Heart right ventricle (tissue), 16 donors: ENCODE results near the gene CRABP1. TPM values are rescaled to one million over a fixed set of nuclear protein-coding genes. Genes with fewer than 3 reads are reported as not detected.

Experiments
- ATAC-seq, 8 donors: fragments of 200-7000 bp; cut with Tn5 transposase; one replicate each; pipeline ENCODE4 v1.9.1; 2020; ENCODE audit warnings: mild to moderate bottlenecking in 8 of 8, moderate library complexity in 8 of 8, moderate number of reproducible peaks in 1 of 8
- DNase-seq, 2 donors: peaks; one replicate each; pipeline ENCODE4 v3.0.0-alpha.2; 2020
- H3K27ac ChIP-seq, 10 donors: fragments of 200-600 bp; sonication (generic) in 2 of 10; one replicate each; pipeline versions ENCODE4 v1.5.0 to v1.8.0; 2020 to 2022; ENCODE audit warnings: mild to moderate bottlenecking in 3 of 10
- H3K27me3 ChIP-seq, 7 donors: fragments of 200-600 bp; one replicate each; pipeline ENCODE4 v1.8.0; 2021 to 2022; ENCODE audit warnings: mild to moderate bottlenecking in 2 of 7
- H3K36me3 ChIP-seq, 9 donors: fragments of 200-600 bp; sonication (generic) in 1 of 9; one replicate each; pipeline versions ENCODE4 v1.5.0 to v1.8.0; 2020 to 2022; ENCODE audit warnings: mild to moderate bottlenecking in 2 of 9
- H3K4me1 ChIP-seq, 9 donors: fragments of 200-600 bp; sonication (generic) in 1 of 9; one replicate each; pipeline versions ENCODE4 v1.5.0 to v1.8.0; 2020 to 2022; ENCODE audit warnings: mild to moderate bottlenecking in 4 of 9
- H3K4me3 ChIP-seq, 10 donors: fragments of 200-600 bp; sonication (generic) in 2 of 10; one replicate each; pipeline versions ENCODE4 v1.5.0 to v1.8.0; 2020 to 2022; ENCODE audit warnings: mild to moderate bottlenecking in 7 of 10, moderate library complexity in 2 of 10
- H3K9me3 ChIP-seq, 11 donors: fragments of 200-600 bp in 10 of 11; sonication (generic) in 2 of 11; one replicate each; pipeline versions ENCODE4 v1.5.0 to v1.8.0; 2013 to 2022; ENCODE audit warnings: mild to moderate bottlenecking in 2 of 11, control low read depth in 1 of 11, moderate library complexity in 1 of 11
- CTCF ChIP-seq, 9 donors: fragments of 200-600 bp; sonication (generic) in 2 of 9; IDR thresholded peaks; one replicate each; pipeline versions ENCODE4 v1.5.0 to v1.8.0; 2021 to 2022; ENCODE audit warnings: antibody characterized with exemption in 9 of 9, mild to moderate bottlenecking in 5 of 9, moderate library complexity in 1 of 9
- WGBS, 2 donors: extraction: QIAGEN DNeasy Blood & Tissue Kit; methylation state at CpG; one replicate each; pipeline ENCODE4 v1.1.7; 2013; ENCODE audit warnings: inconsistent platforms in 1 of 2; 5-methylcytosine and 5-hydroxymethylcytosine counted together
- intact Hi-C, 10 donors: fragments of 100-400 bp; cut with DNase I; formaldehyde crosslinking; loops; one replicate each; pipeline versions ENCODE4 v1.11.1 to v1.14.2; 2022
- polyA plus RNA-seq, 2 donors: library from polyadenylated mRNA; stranded (reverse); fragments of 200-250 nt; gene quantifications; one replicate each; pipeline ENCODE4 v1.2.3, GENCODE V29; 2013
- total RNA-seq, 10 donors: library from RNA; stranded (reverse); fragmentation: NEBNext Ultra II Directional in 3 of 10; extraction: Animal tissue kit (Norgen Biotek cat#: 25700) in 3 of 10; gene quantifications; one replicate each; pipeline versions ENCODE4 v1.2.1 to v1.2.4, GENCODE V29; 2021 to 2023
- donor health status: Arrhythmogenic right ventricular cardiomyopathy.
- donor health status: ischemic (EF 13 %, LVEDD 7.1; RV severe dilation, severe dysfunction).
- donor health status: healthy with polysubstance abuse.
- donor health status: DM: no; HTN: yes; CAD: no.
- donor health status: DM: no; HTN: no; CAD: no.
- donor health status: ischemic (EF 25% LVEDD 6.9; RV normal size, moderate dysfunction).
- donor health status: ischemic (EF 25% LVEDD 5.7; RV mildly dilated, moderate dysfunction).
- donor health status: healthy.
- donor health status: DM: yes; HTN: yes; CAD: no.
- donor health status: Ischemic cardiomyopathy.
- donor health status: ischemic (EF 35%, LVEDD 5.7; RV mildly dilated, moderate dysfunction).
- donor health status: nonischemic (EF 11% LVEDD 7.7; RV severe dilation, severe dysfunction).
- donor health status: DM: yes; HTN: yes; CAD: no.
- donor health status: PGD.
- donor health status: ischemic (EF 29% LVEDD 5.4; RV normal size, mild dysfunction).
- donor health status: nonischemic (EF 23%, LVEDD 6.1; RV moderate dilation, normal function).

Gene CRABP1
- total and polyA plus RNA-seq, 12 donors: not detected

DNA sequence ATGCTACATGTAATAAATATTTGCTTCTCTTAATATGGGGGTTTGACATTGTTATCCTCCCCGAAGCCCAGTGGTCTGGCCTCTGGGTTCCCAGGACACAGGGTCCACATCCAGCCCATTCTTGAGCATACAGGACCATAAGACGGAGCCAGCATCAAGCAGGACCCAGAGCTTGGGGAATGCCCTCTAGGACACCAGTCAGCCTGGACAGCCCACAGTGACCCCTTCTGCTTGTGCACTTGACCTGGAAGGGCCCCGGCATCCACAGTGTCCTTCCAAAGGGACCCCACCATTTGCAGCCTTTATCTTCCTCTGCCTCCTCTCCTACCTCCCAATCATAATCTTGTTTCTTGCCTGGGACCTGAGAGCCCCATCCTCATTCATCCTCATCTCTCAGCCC lies 51.6 kb downstream of the CRABP1 start:
- intact Hi-C loops: loop anchor here in 1 of 10 donors (10.0 kb wide), 1 partner anchor 47 kb away; the partner anchor contains the start of gene CRABP1
- Histone ChIP-seq H3K27me3 (peaks cover 0 to 49% (median 15%) of the 10 kb centered on the region in 7 donors), H3K4me1 (no peaks in the 10 kb centered on the region), H3K27ac (no peak overlapping the region), H3K9me3 (no peaks in the 10 kb centered on the region), H3K36me3 (no peaks in the 10 kb centered on the region), H3K4me3 (no peak overlapping the region)
- ATAC-seq: no peak
- DNase-seq: no peak
- 88 to 97% methylated on average over 3 of the region's 3 CpGs for WGBS, 2 donors
- TF ChIP-seq CTCF (IDR thresholded peaks at IDR 0.05): no peak

DNA sequence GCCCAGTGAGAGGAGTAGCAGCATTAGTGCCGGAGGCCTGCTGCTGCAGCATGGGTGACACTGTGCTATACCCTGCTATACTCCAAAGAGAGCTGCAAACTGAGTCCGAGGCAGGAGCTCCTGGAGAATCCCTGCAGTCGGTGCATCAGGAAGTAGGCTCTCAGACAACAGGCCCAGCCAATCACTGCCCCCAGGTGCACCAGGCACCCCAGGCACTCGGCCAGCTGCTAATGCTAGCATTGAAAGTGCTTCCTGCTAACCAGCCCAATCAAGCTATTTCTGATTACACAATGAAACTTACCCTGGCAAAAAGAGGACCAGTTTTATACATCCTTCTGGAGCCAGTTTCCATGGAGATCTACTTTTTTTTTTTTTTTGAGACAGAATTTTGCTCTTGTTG lies 52.3 kb downstream of the CRABP1 start:
- WGBS, 2 donors: 62 to 65% methylated on average over 4 of the region's 4 CpGs
- intact Hi-C loops: loop anchor here in 1 of 10 donors (10.0 kb wide), 1 partner anchor 48 kb away; the partner anchor contains the start of gene CRABP1

GRCh38 chr15:78393137-78393536 lies 53.0 kb downstream of the CRABP1 start:
- no peaks in the 10 kb centered on the region for H3K9me3 ChIP-seq
- intact Hi-C loops: loop anchor here in 1 of 10 donors (10.0 kb wide), 1 partner anchor 48 kb away; the partner anchor contains the start of gene CRABP1
- TF ChIP-seq CTCF (IDR thresholded peaks at IDR 0.05): no peak
- no peak for ATAC-seq
- no peak overlapping the region for H3K4me3 ChIP-seq
- no peak for DNase-seq
- H3K27me3 ChIP-seq: peaks cover 0 to 36% (median 4%) of the 10 kb centered on the region in 7 donors
- no peaks in the 10 kb centered on the region for H3K4me1 ChIP-seq
- WGBS, 2 donors: 68 to 72% methylated on average over 1 of the region's 1 CpG
- no peak overlapping the region for H3K27ac ChIP-seq
- H3K36me3 ChIP-seq: no peaks in the 10 kb centered on the region

More for the DNA sequence above, 52.3 kb downstream of the CRABP1 start:
- no peak overlapping the region for H3K27ac ChIP-seq
- no peaks in the 10 kb centered on the region for H3K4me1 ChIP-seq
- no peak overlapping the region for H3K4me3 ChIP-seq
- H3K9me3 ChIP-seq: no peaks in the 10 kb centered on the region
- H3K27me3 ChIP-seq: peaks cover 0 to 43% (median 8%) of the 10 kb centered on the region in 7 donors
- DNase-seq: no peak
- TF ChIP-seq CTCF (IDR thresholded peaks at IDR 0.05): no peak
- no peaks in the 10 kb centered on the region for H3K36me3 ChIP-seq
- ATAC-seq: no peak

GRCh38 chr15:78394026-78394425 lies 53.9 kb downstream of the CRABP1 start:
- intact Hi-C loops: loop anchor here in 1 of 10 donors (10.0 kb wide), 1 partner anchor 49 kb away; the partner anchor contains the start of gene CRABP1
- peaks cover 0 to 34% (median 4%) of the 10 kb centered on the region in 7 donors for H3K27me3 ChIP-seq
- H3K27ac ChIP-seq: no peak overlapping the region
- no peak overlapping the region for H3K4me3 ChIP-seq
- WGBS, 2 donors: 87 to 91% methylated on average over 3 of the region's 3 CpGs
- no peaks in the 10 kb centered on the region for H3K4me1 ChIP-seq
- DNase-seq (no peak), ATAC-seq (no peak)
- no peak for TF ChIP-seq CTCF (IDR thresholded peaks at IDR 0.05)
- no peaks in the 10 kb centered on the region for H3K9me3 ChIP-seq
- H3K36me3 ChIP-seq: no peaks in the 10 kb centered on the region
